H1 (cell line): Measurements from ENCODE around the gene ARHGEF5. TPM values are rescaled to one million over a fixed set of nuclear protein-coding genes. Genes with fewer than 3 reads are reported as not detected.

ENCODE experiments used
- CTCF ChIA-PET: fragments of 300-600 bp; sonication (Branson Sonifier 250); formaldehyde crosslinking; loops from one replicate; lab custom pipeline; 2021; ENCODE audit not compliant: partially characterized antibody; lab: Charles Lee
- POLR2A ChIA-PET: fragments of 300-600 bp; sonication (Branson Sonifier 250); formaldehyde crosslinking; loops from one replicate; lab custom pipeline; 2021; ENCODE audit warnings: inconsistent platforms; ENCODE audit not compliant: partially characterized antibody; lab: Charles Lee
- DNase-seq, 2 experiments: peaks; one replicate each; pipeline versions ENCODE4 v3.0.0 to v3.0.0-alpha.2; 2010 to 2022; ENCODE audit warnings: low spot score in 2 of 2, low read depth in 1 of 2, mixed read lengths in 1 of 2
- FAIRE-seq: peaks from 2 replicates; lab custom pipeline; 2011; peaks lifted over from hg19 to GRCh38; lab: Jason Lieb, UNC
- H2AFZ ChIP-seq: 2 replicates; pipeline ENCODE4 v1.8.1; 2012; ENCODE audit warnings: low read length, inconsistent platforms
- H2AK5ac ChIP-seq: 2 replicates; pipeline ENCODE4 v1.6.1; 2013; ENCODE audit warnings: low read depth, low read length
- H2BK120ac ChIP-seq: replicated peaks from 2 replicates; pipeline ENCODE3; 2013; ENCODE audit warnings: low read depth, low read length, inconsistent platforms
- H2BK12ac ChIP-seq: 2 replicates; pipeline ENCODE4 v1.6.1; 2013; ENCODE audit warnings: low read depth, low read length
- H2BK15ac ChIP-seq: 2 replicates; pipeline ENCODE4 v1.6.1; 2013; ENCODE audit warnings: low read length
- H2BK20ac ChIP-seq: 2 replicates; pipeline ENCODE4 v1.6.1; 2013; ENCODE audit warnings: low read length
- H2BK5ac ChIP-seq: 2 replicates; pipeline ENCODE4 v1.6.1; 2013; ENCODE audit warnings: low read depth, low read length
- H3K14ac ChIP-seq: 2 replicates; pipeline ENCODE4 v1.6.1; 2013; ENCODE audit warnings: inconsistent platforms; ENCODE audit not compliant: insufficient read length
- H3K18ac ChIP-seq: 2 replicates; pipeline ENCODE4 v1.6.1; 2013; ENCODE audit warnings: low read length; ENCODE audit errors: extremely low read depth
- H3K23ac ChIP-seq: 2 replicates; pipeline ENCODE4 v1.6.1; 2013; ENCODE audit warnings: inconsistent platforms; ENCODE audit not compliant: insufficient read length
- H3K23me2 ChIP-seq: 2 replicates; pipeline ENCODE4 v1.6.1; 2013; ENCODE audit warnings: low read depth, low read length
- H3K27ac ChIP-seq: 2 replicates; pipeline ENCODE4 v1.6.1; 2011; ENCODE audit warnings: low read depth, low read length, inconsistent platforms
- H3K27me3 ChIP-seq, 4 experiments: replicated peaks in 1 of 4; 1 replicate in 1 of 4; 2 replicates in 3 of 4; pipeline versions ENCODE4 v1.6.1 to v1.8.1; 2011 to 2013; ENCODE audit warnings: low read length in 3 of 4, mild to moderate bottlenecking in 3 of 4, inconsistent platforms in 2 of 4, mixed read lengths in 2 of 4, moderate library complexity in 1 of 4; ENCODE audit not compliant: control insufficient read depth in 3 of 4, insufficient read depth in 3 of 4; ENCODE audit errors: extremely low read depth in 1 of 4
- H3K36me3 ChIP-seq, 4 experiments: 2 replicates each; pipeline versions ENCODE4 v1.6.1 to v1.8.1; 2011 to 2013; ENCODE audit warnings: mild to moderate bottlenecking in 4 of 4, low read length in 3 of 4, moderate library complexity in 2 of 4, control low read depth in 1 of 4, inconsistent platforms in 1 of 4; ENCODE audit not compliant: insufficient read depth in 4 of 4, control insufficient read depth in 2 of 4
- H3K4ac ChIP-seq: replicated peaks from 2 replicates; pipeline ENCODE3; 2013; ENCODE audit warnings: low read length, low read depth, mixed read lengths, inconsistent platforms; ENCODE audit not compliant: insufficient read length
- H3K4me1 ChIP-seq, 4 experiments: replicated peaks in 1 of 4; 1 replicate in 1 of 4; 2 replicates in 3 of 4; pipeline versions ENCODE4 v1.6.1 to v1.8.1; 2011 to 2013; ENCODE audit warnings: low read length in 3 of 4, inconsistent platforms in 2 of 4, mixed read lengths in 1 of 4; ENCODE audit not compliant: insufficient read depth in 4 of 4, control insufficient read depth in 3 of 4
- H3K4me2 ChIP-seq, 2 experiments: 2 replicates each; pipeline versions ENCODE4 v1.6.1 to v1.8.1; 2011 to 2013; ENCODE audit warnings: low read depth in 2 of 2, low read length in 2 of 2, control low read depth in 1 of 2, inconsistent platforms in 1 of 2, mild to moderate bottlenecking in 1 of 2; ENCODE audit not compliant: insufficient read depth in 1 of 2
- H3K4me3 ChIP-seq, 4 experiments: fragments of 200-600, 300-600 bp in 1 of 4; sonication (generic), shearing (Covaris generic), sonication (Bioruptor Twin) in 1 of 4; 2 replicates each; pipeline versions ENCODE4 v1.5.1 to v1.8.1; 2011 to 2016; ENCODE audit warnings: low read length in 4 of 4, low read depth in 3 of 4, control low read depth in 2 of 4, inconsistent platforms in 2 of 4, mild to moderate bottlenecking in 2 of 4, mixed read lengths in 1 of 4, moderate library complexity in 1 of 4; ENCODE audit not compliant: insufficient read depth in 2 of 4; ENCODE audit errors: extremely low read depth in 1 of 4
- H3K56ac ChIP-seq: replicated peaks from 2 replicates; pipeline ENCODE3; 2013; ENCODE audit warnings: low read depth, mild to moderate bottlenecking, mixed read lengths, low read length, inconsistent platforms; ENCODE audit not compliant: insufficient read length
- H3K79me1 ChIP-seq: 2 replicates; pipeline ENCODE4 v1.6.1; 2013; ENCODE audit warnings: low read depth, low read length, control low read depth
- H3K79me2 ChIP-seq, 2 experiments: 2 replicates each; pipeline versions ENCODE4 v1.6.1 to v1.8.1; 2012 to 2013; ENCODE audit warnings: low read length in 2 of 2, mild to moderate bottlenecking in 2 of 2, inconsistent platforms in 1 of 2; ENCODE audit not compliant: insufficient read depth in 2 of 2, control insufficient read depth in 1 of 2
- H3K9ac ChIP-seq, 4 experiments: replicated peaks in 1 of 4; 1 replicate in 1 of 4; 2 replicates in 3 of 4; pipeline versions ENCODE4 v1.6.1 to v1.8.1; 2011 to 2013; ENCODE audit warnings: low read depth in 3 of 4, low read length in 3 of 4, control low read depth in 2 of 4, mild to moderate bottlenecking in 2 of 4, moderate library complexity in 2 of 4, inconsistent platforms in 1 of 4; ENCODE audit errors: extremely low read depth in 1 of 4
- H3K9me3 ChIP-seq, 2 experiments: 2 replicates each; pipeline versions ENCODE4 v1.6.1 to v1.8.1; 2012 to 2013; ENCODE audit warnings: mild to moderate bottlenecking in 2 of 2, moderate library complexity in 2 of 2, control low read depth in 1 of 2, inconsistent platforms in 1 of 2, low read depth in 1 of 2, low read length in 1 of 2, mixed read lengths in 1 of 2; ENCODE audit not compliant: insufficient read depth in 2 of 2
- H4K20me1 ChIP-seq, 2 experiments: replicated peaks in 1 of 2; 2 replicates each; pipeline versions ENCODE3 to v1.8.1; 2011 to 2013; ENCODE audit warnings: inconsistent platforms in 2 of 2, low read length in 2 of 2, mild to moderate bottlenecking in 1 of 2; ENCODE audit not compliant: insufficient read depth in 2 of 2, control insufficient read depth in 1 of 2
- H4K5ac ChIP-seq: 2 replicates; pipeline ENCODE4 v1.6.1; 2013; ENCODE audit warnings: low read length, low read depth, mixed read lengths, inconsistent platforms; ENCODE audit not compliant: insufficient read length
- H4K8ac ChIP-seq: 2 replicates; pipeline ENCODE4 v1.8.0; 2013; ENCODE audit warnings: mild to moderate bottlenecking, moderate library complexity, low read length, inconsistent platforms; ENCODE audit not compliant: insufficient read depth; ENCODE audit errors: extremely low read depth
- H4K91ac ChIP-seq: replicated peaks from 2 replicates; pipeline ENCODE3; 2013; ENCODE audit warnings: low read length, mixed read lengths, inconsistent platforms; ENCODE audit not compliant: insufficient read length
- CBX5 ChIP-seq: fragments of 300-800, 300-1000 bp; sonication (generic); IDR thresholded peaks from 2 replicates; pipeline ENCODE4 v1.7.1; 2016; ENCODE audit warnings: antibody characterized with exemption, low read length, low read depth
- CBX8 ChIP-seq: fragments of 300-800, 300-1000 bp; sonication (generic); IDR thresholded peaks from 2 replicates; pipeline ENCODE4 v1.7.1; 2016; ENCODE audit warnings: low read depth, low read length, borderline replicate concordance
- CREB1 ChIP-seq: IDR thresholded peaks from 2 replicates; pipeline ENCODE4 v1.6.1; 2012; ENCODE audit warnings: inconsistent platforms
- CTBP2 ChIP-seq: IDR thresholded peaks from 2 replicates; pipeline ENCODE4 v1.7.0; 2011; ENCODE audit warnings: borderline replicate concordance, mild to moderate bottlenecking, moderate library complexity, mixed read lengths, low read length; ENCODE audit not compliant: insufficient read depth, insufficient read length
- EZH2 ChIP-seq: fragments of 200-600 bp; sonication (generic); IDR thresholded peaks from 2 replicates; pipeline ENCODE4 v1.7.1; 2012; ENCODE audit warnings: low read depth, mild to moderate bottlenecking, moderate library complexity, low read length, inconsistent platforms; ENCODE audit not compliant: severe bottlenecking
- PHF8 ChIP-seq: fragments of 200-600 bp; sonication (generic); conservative IDR thresholded peaks from 2 replicates; pipeline ENCODE4 v1.7.1; 2012; ENCODE audit warnings: low read depth, mild to moderate bottlenecking, inconsistent platforms, low read length, moderate library complexity
- RXRA ChIP-seq: IDR thresholded peaks from 2 replicates; pipeline ENCODE4 v1.6.1; 2011; ENCODE audit warnings: low read depth, mild to moderate bottlenecking, low read length, moderate library complexity; ENCODE audit not compliant: insufficient read depth
- SIRT6 ChIP-seq: IDR thresholded peaks from one replicate; pipeline ENCODE4 v1.7.1; 2012; ENCODE audit warnings: low read length, inconsistent platforms
- SIX5 ChIP-seq: IDR thresholded peaks from 2 replicates; pipeline ENCODE4 v1.6.1; 2011; ENCODE audit warnings: mild to moderate bottlenecking, low read depth, low read length
- TCF12 ChIP-seq: IDR thresholded peaks from 2 replicates; pipeline ENCODE4 v1.6.1; 2011; ENCODE audit warnings: low read depth, mild to moderate bottlenecking, low read length
- polyA plus RNA-seq, 7 experiments: library from polyadenylated mRNA; depleted of rRNA in 3 of 7; stranded (reverse) in 5 of 7; unstranded in 2 of 7; fragments of >200 nt in 5 of 7; fragments of 200-250 nt in 2 of 7; gene quantifications; 1 replicate in 5 of 7; 2 replicates in 1 of 7; 4 replicates in 1 of 7; pipeline versions ENCODE4 v1.2.1 to v1.2.3, GENCODE V29; 2011 to 2013; ENCODE audit warnings: missing spikeins in 2 of 7, mixed read lengths in 2 of 7
- total RNA-seq: library from RNA; stranded (reverse); fragmentation: NEBNext Ultra II Directional; extraction: Animal tissue kit (Norgen Biotek cat#: 25700); gene quantifications from 2 replicates; pipeline ENCODE4 v1.2.1, GENCODE V29; 2021

The ARHGEF5 gene
- total and polyA plus RNA-seq, 2 of the 8 experiments (the other 6 are each of a cell fraction or from before 2014, with no cell fraction given): 12.8 to 34.6 TPM

GRCh38 chr7:144415858-144416257, 60.7 kb downstream of the ARHGEF5 start:
- Histone ChIP-seq H2BK12ac (no peak overlapping the region), H3K4me3 (no peak overlapping the region), H4K8ac (no peak overlapping the region), H3K23me2 (no peaks in the 10 kb centered on the region), H2AFZ (no peak overlapping the region), H3K56ac (no peak overlapping the region), H2AK5ac (no peak overlapping the region), H4K91ac (no peak overlapping the region), H2BK20ac (no peak overlapping the region), H3K23ac (no peak overlapping the region), H3K4me2 (no peak overlapping the region), H3K4ac (no peak overlapping the region), H3K36me3 (peaks cover 0 to 5% (median 0%) of the 10 kb centered on the region in 4 experiments; a peak in 2 of 8 replicates), H2BK5ac (no peak overlapping the region), H3K9ac (no peak overlapping the region), H3K27ac (no peak overlapping the region), H4K20me1 (no peaks in the 10 kb centered on the region), H4K5ac (no peak overlapping the region), H2BK15ac (no peak overlapping the region), H3K9me3 (peaks cover 4 to 7% of the 10 kb centered on the region in 2 experiments; a peak in 3 of 4 replicates), H3K4me1 (no peaks in the 10 kb centered on the region), H3K18ac (no peak overlapping the region), H3K27me3 (no peaks in the 10 kb centered on the region), H3K79me2 (no peaks in the 10 kb centered on the region), H3K79me1 (no peaks in the 10 kb centered on the region), H3K14ac (no peak overlapping the region), H2BK120ac (no peak overlapping the region)
- FAIRE-seq: no peak
- ChIA-PET POLR2A (no interaction called here), CTCF (interaction anchor here (0.7 to 3.0 kb wide), 3 partner anchors 11 to 31 kb away, joined by 3 to 12 read pairs (median 3); no protein-coding TSS in a partner anchor)
- no peak for DNase-seq
- TF ChIP-seq CBX5 (no peak), SIRT6 (no peak), CTBP2 (no peak), CBX8 (no peak), TCF12 (no peak), SIX5 (no peak), CREB1 (no peak), EZH2 (no peak), PHF8 (no peak), RXRA (no peak)
